AG04449 (cell line): ENCODE results near the gene DACT2.

ENCODE experiments used
- CTCF ChIA-PET: fragments of 350-600 bp; formaldehyde crosslinking; extraction: SDS; loops from one replicate; lab custom pipeline; 2021; ENCODE audit warnings: antibody characterized with exemption; lab: Yijun Ruan, JAX
- POLR2A ChIA-PET: fragments of 400-600, 350-600 bp; formaldehyde crosslinking; extraction: SDS; loops from one replicate; lab custom pipeline; 2020; ENCODE audit warnings: antibody characterized with exemption, inconsistent platforms; lab: Yijun Ruan, JAX
- DNase-seq: peaks from one replicate; pipeline ENCODE4 v3.0.0-alpha.2; 2010; ENCODE audit warnings: low read depth, low spot score
- H3K4me3 ChIP-seq: 2 replicates; pipeline ENCODE4 v1.5.1; 2011; ENCODE audit warnings: low read depth, mild to moderate bottlenecking, control low read depth, low read length
- TF ChIP-seq, protein P1 (sequence below): IDR thresholded peaks from one replicate; pipeline ENCODE4 v1.5.1; 2011; ENCODE audit warnings: mild to moderate bottlenecking, moderate library complexity, low read length, control low read depth, inconsistent platforms; ENCODE audit not compliant: insufficient read depth; ENCODE audit errors: missing control alignments

The DACT2 gene

DNA sequence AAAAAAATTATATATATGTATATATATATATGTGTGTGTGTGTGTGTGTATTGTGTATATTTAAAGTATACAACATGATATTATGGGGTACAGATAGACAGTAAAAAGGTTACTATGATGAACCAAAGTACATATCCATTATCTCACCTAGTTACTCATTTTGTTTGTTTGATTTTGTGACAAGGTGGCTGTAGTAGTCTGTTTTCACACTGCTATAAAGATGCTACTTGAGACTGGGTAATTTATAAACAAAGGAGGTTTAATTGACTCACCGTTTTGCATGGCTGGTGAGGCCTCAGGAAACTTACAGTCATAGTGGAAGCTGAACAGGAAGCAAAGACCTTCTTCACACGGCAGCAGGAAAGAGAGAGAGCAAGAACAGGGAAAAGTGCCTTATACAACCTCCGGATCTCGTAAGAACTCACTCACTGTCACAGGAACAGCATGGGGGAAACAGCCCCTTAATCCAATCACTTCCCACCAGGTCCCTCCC, 30.2 kb upstream of the DACT2 start:
- ChIA-PET POLR2A (no interaction called here), CTCF (no interaction called here)
- TF ChIP-seq, protein P1, sequence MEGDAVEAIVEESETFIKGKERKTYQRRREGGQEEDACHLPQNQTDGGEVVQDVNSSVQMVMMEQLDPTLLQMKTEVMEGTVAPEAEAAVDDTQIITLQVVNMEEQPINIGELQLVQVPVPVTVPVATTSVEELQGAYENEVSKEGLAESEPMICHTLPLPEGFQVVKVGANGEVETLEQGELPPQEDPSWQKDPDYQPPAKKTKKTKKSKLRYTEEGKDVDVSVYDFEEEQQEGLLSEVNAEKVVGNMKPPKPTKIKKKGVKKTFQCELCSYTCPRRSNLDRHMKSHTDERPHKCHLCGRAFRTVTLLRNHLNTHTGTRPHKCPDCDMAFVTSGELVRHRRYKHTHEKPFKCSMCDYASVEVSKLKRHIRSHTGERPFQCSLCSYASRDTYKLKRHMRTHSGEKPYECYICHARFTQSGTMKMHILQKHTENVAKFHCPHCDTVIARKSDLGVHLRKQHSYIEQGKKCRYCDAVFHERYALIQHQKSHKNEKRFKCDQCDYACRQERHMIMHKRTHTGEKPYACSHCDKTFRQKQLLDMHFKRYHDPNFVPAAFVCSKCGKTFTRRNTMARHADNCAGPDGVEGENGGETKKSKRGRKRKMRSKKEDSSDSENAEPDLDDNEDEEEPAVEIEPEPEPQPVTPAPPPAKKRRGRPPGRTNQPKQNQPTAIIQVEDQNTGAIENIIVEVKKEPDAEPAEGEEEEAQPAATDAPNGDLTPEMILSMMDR, result no peak
- no peak for DNase-seq
- no peak overlapping the region for H3K4me3 ChIP-seq

DNA sequence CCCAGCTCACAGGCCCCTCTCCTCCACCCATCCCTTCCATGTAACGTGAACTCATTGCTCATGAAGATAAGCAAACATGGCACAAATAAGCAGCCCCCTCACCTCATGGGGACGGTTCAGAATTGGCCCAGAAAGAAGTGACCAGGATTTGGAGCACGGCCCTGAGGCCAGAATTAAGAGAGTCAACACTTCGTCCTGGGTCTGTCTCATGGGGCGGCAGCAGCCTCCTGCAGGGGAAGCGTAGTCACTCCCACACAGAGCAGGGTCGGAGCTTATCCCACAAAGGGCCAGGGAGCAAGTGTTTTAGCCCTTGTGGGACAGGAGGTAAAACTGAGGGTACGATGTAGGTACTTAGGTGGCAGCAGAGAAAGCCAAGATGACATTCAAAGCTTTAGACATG, 28.6 kb upstream of the DACT2 start:
- ChIA-PET POLR2A (no interaction called here), CTCF (no interaction called here)
- DNase-seq, result no peak
- TF ChIP-seq, protein P1, result no peak
- H3K4me3 ChIP-seq, result no peak overlapping the region

DNA sequence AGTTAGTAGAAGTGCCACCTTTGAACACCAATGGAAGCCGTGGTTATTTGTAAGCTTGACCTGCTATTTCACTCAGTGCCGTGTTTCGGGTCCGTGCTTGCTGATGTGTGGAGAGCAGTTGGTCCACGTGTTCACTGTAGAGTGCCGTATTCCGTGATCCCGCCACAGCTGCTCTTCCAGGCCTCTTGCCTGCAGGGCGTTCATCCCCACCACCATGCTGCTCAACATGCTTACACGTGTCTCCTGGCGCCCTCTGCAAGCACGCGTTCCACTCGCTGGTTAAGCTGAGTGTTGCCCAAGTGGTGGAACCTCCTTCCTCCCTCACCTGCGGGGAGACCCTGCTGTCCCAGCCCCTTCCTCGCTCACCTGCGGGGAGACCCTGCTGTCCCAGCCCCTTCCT, 28.0 kb upstream of the DACT2 start:
- no peak for DNase-seq
- TF ChIP-seq, protein P1, result no peak
- no peak overlapping the region for H3K4me3 ChIP-seq
- ChIA-PET POLR2A (no interaction called here), CTCF (no interaction called here)

DNA sequence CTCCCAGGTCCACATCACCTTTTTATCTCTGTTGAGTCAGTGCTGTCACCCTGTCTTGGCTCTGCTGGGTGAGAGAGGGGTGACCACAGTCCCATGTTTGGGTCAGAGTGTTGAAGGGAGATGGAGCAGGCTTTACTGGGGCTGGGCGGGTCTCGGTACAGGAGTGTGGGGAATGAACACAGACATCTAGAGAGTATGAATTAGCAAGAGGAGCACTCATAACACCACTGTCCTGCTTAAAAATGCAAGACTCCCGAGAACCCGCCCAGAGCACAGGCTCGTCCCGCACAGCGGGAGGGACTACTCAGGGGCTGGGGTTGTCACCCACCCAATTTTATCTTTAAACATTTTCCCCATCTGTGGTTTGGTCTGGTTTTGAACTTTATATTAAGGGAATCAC, 27.5 kb upstream of the DACT2 start:
- ChIA-PET POLR2A (no interaction called here), CTCF (no interaction called here)
- TF ChIP-seq, protein P1, result no peak
- DNase-seq, result no peak
- no peak overlapping the region for H3K4me3 ChIP-seq

DNA sequence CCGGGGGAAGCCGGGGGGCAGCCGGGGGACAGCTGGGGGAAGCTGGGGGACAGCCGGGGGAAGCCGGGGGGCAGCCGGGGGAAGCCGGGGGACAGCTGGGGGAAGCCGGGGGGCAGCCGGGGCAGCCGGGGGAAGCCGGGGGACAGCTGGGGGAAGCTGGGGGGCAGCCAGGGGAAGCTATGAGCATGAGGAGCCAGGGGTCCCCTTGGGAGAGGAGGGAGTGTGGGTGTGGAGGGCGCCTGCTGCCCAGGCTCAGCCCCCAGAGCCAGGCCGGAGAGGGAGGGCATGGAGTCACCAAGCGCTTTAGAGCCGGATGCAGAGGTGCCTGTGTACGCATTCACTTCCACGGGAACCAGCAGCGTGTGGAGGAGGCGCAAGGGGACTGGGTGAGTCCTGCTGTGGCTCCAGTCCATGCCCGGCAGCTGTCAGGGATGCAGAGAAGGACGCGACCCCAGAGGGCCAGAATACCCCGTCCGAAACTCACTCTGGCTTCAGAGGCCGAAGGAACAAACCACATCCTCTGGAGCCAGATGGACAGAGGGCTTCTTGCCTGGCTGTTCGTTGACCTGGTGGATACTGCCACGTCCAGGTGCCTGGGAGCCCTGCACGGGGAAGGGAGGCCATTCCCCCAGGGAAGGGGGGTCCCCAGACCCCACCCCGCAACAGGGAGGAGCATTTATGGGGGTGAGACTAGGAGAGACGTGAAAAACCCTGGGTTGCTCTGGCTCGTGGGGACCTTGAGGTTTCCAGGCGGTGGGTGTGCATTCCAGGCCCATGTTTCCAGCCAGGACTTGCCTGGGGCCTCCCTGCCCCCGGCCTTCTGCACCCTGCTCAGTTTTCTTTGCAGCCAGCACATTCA, 26.5 kb upstream of the DACT2 start:
- no peak for DNase-seq
- no peak overlapping the region for H3K4me3 ChIP-seq
- TF ChIP-seq, protein P1, result no peak
- ChIA-PET POLR2A (no interaction called here), CTCF (no interaction called here)

DNA sequence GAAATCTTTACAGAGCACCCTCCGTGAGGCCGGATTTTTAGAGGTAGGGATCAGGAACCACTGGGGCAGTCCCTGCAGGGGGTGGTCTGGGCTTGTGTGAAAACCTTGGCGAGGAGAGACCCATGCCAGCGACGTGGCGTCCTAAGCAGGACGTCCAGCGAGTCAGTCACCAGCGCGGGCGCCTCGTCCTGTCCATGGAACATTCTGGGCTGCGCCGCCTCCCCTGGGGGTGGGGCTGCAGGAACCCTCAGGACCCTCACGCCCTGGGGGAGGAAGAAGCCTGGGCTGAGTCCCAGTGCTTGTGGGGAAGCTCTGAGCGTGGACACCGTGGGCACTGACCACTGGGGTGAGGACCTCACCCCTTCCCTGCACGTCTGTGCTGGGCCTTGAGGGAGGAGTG, 25.7 kb upstream of the DACT2 start:
- CTCF ChIA-PET, result no interaction called here
- POLR2A ChIA-PET, result no interaction called here

More for the DNA sequence above, 25.7 kb upstream of the DACT2 start:
- H3K4me3 ChIP-seq, result no peak overlapping the region
- TF ChIP-seq, protein P1, result no peak
- DNase-seq, result no peak
